Liver (tissue), 9 donors: ENCODE results near the gene KHK. TPM values are rescaled to one million over a fixed set of nuclear protein-coding genes. Genes with fewer than 3 reads are reported as not detected.
A peak's percentile ranks its signal among the peaks of the same experiment; 100 is the strongest.

Experiments used
- DNase-seq: peaks from one replicate; pipeline ENCODE4 v3.0.0-alpha.2; 2017; ENCODE audit warnings: low spot score
- H3K27ac ChIP-seq, 2 donors: one replicate each; pipeline ENCODE4 v1.7.0; 2013; ENCODE audit warnings: inconsistent platforms in 2 of 2, low read length in 2 of 2, control low read depth in 1 of 2, low read depth in 1 of 2, mild to moderate bottlenecking in 1 of 2
- H3K27me3 ChIP-seq, 4 donors: one replicate each; pipeline versions ENCODE4 v1.6.1 to v1.7.0; 2013; ENCODE audit warnings: low read length in 3 of 4, inconsistent platforms in 1 of 4, mild to moderate bottlenecking in 1 of 4, moderate library complexity in 1 of 4; ENCODE audit not compliant: control insufficient read depth in 4 of 4, insufficient read depth in 4 of 4
- H3K36me3 ChIP-seq, 4 donors: one replicate each; pipeline versions ENCODE4 v1.6.1 to v1.7.0; 2013; ENCODE audit warnings: low read length in 3 of 4, mild to moderate bottlenecking in 3 of 4, low read depth in 1 of 4, moderate library complexity in 1 of 4; ENCODE audit not compliant: control insufficient read depth in 4 of 4, insufficient read depth in 3 of 4
- H3K4me1 ChIP-seq, 4 donors: one replicate each; pipeline versions ENCODE4 v1.6.1 to v1.7.0; 2013; ENCODE audit warnings: low read length in 3 of 4, mild to moderate bottlenecking in 3 of 4, moderate library complexity in 1 of 4; ENCODE audit not compliant: control insufficient read depth in 4 of 4, insufficient read depth in 4 of 4
- H3K4me3 ChIP-seq, 3 donors: one replicate each; pipeline versions ENCODE4 v1.6.1 to v1.7.0; 2013; ENCODE audit warnings: low read length in 3 of 3, control low read depth in 1 of 3, low read depth in 1 of 3, mild to moderate bottlenecking in 1 of 3
- H3K9ac ChIP-seq, 2 donors: one replicate each; pipeline ENCODE4 v1.7.0; 2013; ENCODE audit warnings: low read length in 2 of 2, mild to moderate bottlenecking in 2 of 2, moderate library complexity in 2 of 2, control low read depth in 1 of 2, low read depth in 1 of 2
- H3K9me3 ChIP-seq, 4 donors: one replicate each; pipeline versions ENCODE4 v1.6.1 to v1.7.0; 2013; ENCODE audit warnings: low read length in 3 of 4; ENCODE audit not compliant: control insufficient read depth in 4 of 4
- EGR1 ChIP-seq, 2 donors: IDR thresholded peaks; 2 replicates each; pipeline ENCODE4 v1.6.1; 2016 to 2018; ENCODE audit warnings: antibody characterized with exemption in 2 of 2, low read depth in 2 of 2
- FOXA1 ChIP-seq: IDR thresholded peaks from 2 replicates; pipeline ENCODE4 v1.6.1; 2016; ENCODE audit warnings: antibody characterized with exemption
- FOXA2 ChIP-seq: IDR thresholded peaks from 2 replicates; pipeline ENCODE4 v1.6.1; 2016; ENCODE audit warnings: antibody characterized with exemption
- GABPA ChIP-seq, 2 donors: IDR thresholded peaks in 1 of 2; conservative IDR thresholded peaks in 1 of 2; 2 replicates each; pipeline ENCODE4 v1.6.1; 2016; ENCODE audit warnings: antibody characterized with exemption in 2 of 2, mild to moderate bottlenecking in 1 of 2, moderate library complexity in 1 of 2
- HNF4A ChIP-seq, 2 donors: conservative IDR thresholded peaks; 2 replicates each; pipeline ENCODE4 v1.6.1; 2016; ENCODE audit warnings: antibody characterized with exemption in 2 of 2, mild to moderate bottlenecking in 2 of 2
- HNF4G ChIP-seq: IDR thresholded peaks from 2 replicates; pipeline ENCODE4 v1.6.1; 2016; ENCODE audit warnings: antibody characterized with exemption
- JUND ChIP-seq, 2 donors: IDR thresholded peaks; 2 replicates each; pipeline ENCODE4 v1.6.1; 2016; ENCODE audit warnings: antibody characterized with exemption in 2 of 2
- NR2F2 ChIP-seq: IDR thresholded peaks from 2 replicates; pipeline ENCODE4 v1.6.1; 2016; ENCODE audit warnings: antibody characterized with exemption
- RAD21 ChIP-seq, 2 donors: IDR thresholded peaks; 2 replicates each; pipeline ENCODE4 v1.6.1; 2016; ENCODE audit warnings: antibody characterized with exemption in 2 of 2, mild to moderate bottlenecking in 2 of 2
- RXRA ChIP-seq, 2 donors: IDR thresholded peaks; 2 replicates each; pipeline ENCODE4 v1.6.1; 2017 to 2018; ENCODE audit warnings: antibody characterized with exemption in 2 of 2, mild to moderate bottlenecking in 1 of 2
- SP1 ChIP-seq: IDR thresholded peaks from 2 replicates; pipeline ENCODE4 v1.6.1; 2018; ENCODE audit warnings: antibody characterized with exemption, mild to moderate bottlenecking
- TAF1 ChIP-seq: conservative IDR thresholded peaks from 2 replicates; pipeline ENCODE4 v1.6.1; 2016; ENCODE audit warnings: antibody characterized with exemption, mild to moderate bottlenecking
- YY1 ChIP-seq: IDR thresholded peaks from 2 replicates; pipeline ENCODE4 v1.6.1; 2016; ENCODE audit warnings: antibody characterized with exemption, mild to moderate bottlenecking
- WGBS: extraction: QIAGEN DNeasy Blood & Tissue Kit; methylation state at CpG from one replicate; pipeline ENCODE4 v1.1.7; 2013; 5-methylcytosine and 5-hydroxymethylcytosine counted together
- polyA plus RNA-seq, 2 donors: library from polyadenylated mRNA; stranded (reverse) in 1 of 2; unstranded in 1 of 2; fragments of 200-250 nt in 1 of 2; fragments of >200 nt in 1 of 2; fragmentation: Nextera tagmentation in 1 of 2; extraction: Ambion mirVana in 1 of 2; gene quantifications; one replicate each; pipeline versions ENCODE4 v1.2.1 to v1.2.3, GENCODE V29; 2013 to 2015
- total RNA-seq, 2 donors: library from RNA; depleted of rRNA; stranded (reverse); fragments of >200 nt; gene quantifications; one replicate each; pipeline ENCODE4 v1.2.3, GENCODE V29; 2014
- TF ChIP-seq, protein P1 (sequence below): IDR thresholded peaks from 2 replicates; pipeline ENCODE4 v1.6.1; 2016; ENCODE audit warnings: antibody characterized with exemption
- TF ChIP-seq, protein P2 (sequence below): fragments of 150-350 bp; IDR thresholded peaks from 2 replicates; pipeline ENCODE4 v1.5.1; 2017; ENCODE audit warnings: improper control_type of control experiment, low read depth, low read length; ENCODE audit not compliant: missing input control
- TF ChIP-seq, protein P3 (sequence below): IDR thresholded peaks from 2 replicates; pipeline ENCODE4 v1.6.1; 2016; ENCODE audit warnings: antibody characterized with exemption, mild to moderate bottlenecking
- TF ChIP-seq, protein P4 (sequence below): IDR thresholded peaks from 2 replicates; pipeline ENCODE4 v1.6.1; 2016; ENCODE audit warnings: antibody characterized with exemption
- TF ChIP-seq, protein P5 (sequence below): IDR thresholded peaks from 2 replicates; pipeline ENCODE4 v1.6.1; 2016; ENCODE audit warnings: antibody characterized with exemption
- donor health status: healthy.
- donor health status: healthy.
- donor health status: healthy.
- donor health status: healthy.
- donor health status: healthy.

Gene KHK
- total and polyA plus RNA-seq, 4 donors: 26.1 to 462 (median 188) TPM

DNA sequence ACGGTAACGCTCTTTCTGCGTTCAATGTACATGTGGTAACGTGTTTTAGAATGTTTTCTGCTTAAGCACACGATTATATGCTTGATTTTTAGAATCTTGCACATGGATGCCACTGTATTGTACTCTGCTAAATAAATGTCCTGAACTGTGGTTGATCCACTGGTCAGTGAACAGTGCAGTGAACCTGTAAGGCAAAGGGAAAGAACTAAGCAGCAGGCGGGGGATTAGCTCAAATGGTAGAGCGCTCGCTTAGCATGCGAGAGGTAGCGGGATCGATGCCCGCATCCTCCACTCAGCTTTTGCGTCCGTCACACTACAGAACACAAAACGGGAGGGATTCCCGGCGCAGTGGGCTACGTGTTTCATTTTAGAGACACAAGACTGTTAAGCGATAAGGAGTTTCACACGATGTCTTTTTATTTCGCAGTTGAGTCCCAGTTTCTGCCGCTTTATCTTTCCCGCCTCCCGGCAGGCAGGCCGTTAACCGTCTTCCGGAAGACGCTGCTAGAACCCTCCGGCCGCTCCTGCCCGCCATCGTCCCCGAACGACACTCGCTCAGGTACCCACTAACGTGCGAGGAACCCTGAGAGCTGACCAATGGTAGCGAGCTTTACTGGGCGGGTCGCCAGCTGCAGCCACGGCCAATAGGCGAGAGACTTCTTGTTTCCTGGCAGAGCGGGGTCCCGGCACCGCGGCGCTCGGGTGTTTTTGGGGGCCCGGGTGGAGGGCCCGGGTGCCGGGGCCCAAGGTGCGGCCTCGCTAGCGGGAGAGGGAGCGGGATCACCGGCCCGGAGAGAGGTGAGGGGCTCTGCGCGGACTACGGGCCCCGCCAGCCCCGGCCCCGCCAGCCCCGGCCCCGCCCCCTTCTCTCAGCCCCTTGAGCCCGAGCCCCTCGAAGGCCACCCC is 35.3 kb upstream of the KHK start, which contains the start of gene AGBL5:
TSS of gene AGBL5 (plus strand) at position 673 of the 906 bp plus-strand sequence. CDS start 1,291 bp downstream, outside the sequence.
- Histone ChIP-seq H3K27me3 (no peaks in the 10 kb centered on the region), H3K36me3 (peaks cover 0 to 17% (median 14%) of the 10 kb centered on the region in 4 donors), H3K27ac (peak within 1 kb of the TSS; percentile 77 to 79), H3K4me3 (peak within 1 kb of the TSS; percentile 72 to 84 (median 83)), H3K9me3 (no peaks in the 10 kb centered on the region), H3K9ac (peak within 1 kb of the TSS in 1 of 2 donors; percentile 59), H3K4me1 (peaks cover 6 to 24% (median 14%) of the 10 kb centered on the region in 4 donors)
- WGBS: under 1% methylated on average over 67 of the region's 67 CpGs
- TF ChIP-seq EGR1 (IDR thresholded peaks at IDR 0.05; ENCODE audit: low read depth in 2 of 2): no peak
- TF ChIP-seq HNF4A (conservative IDR thresholded peaks at IDR 0.05): no peak
- TF ChIP-seq YY1: peak; percentile 67
- peak in 1 of 2 donors; percentile 29 for TF ChIP-seq GABPA (IDR thresholded peaks at IDR 0.05 in 1 of 2, conservative IDR thresholded peaks at IDR 0.05 in 1 of 2)
- TF ChIP-seq FOXA1: peak; percentile 5
- TF ChIP-seq RAD21 (IDR thresholded peaks at IDR 0.05): no peak
- peak; percentile 79 for TF ChIP-seq SP1
- TF ChIP-seq FOXA2: no peak
- TF ChIP-seq TAF1: no peak
- peak; percentile 11 for TF ChIP-seq NR2F2
- TF ChIP-seq, protein P1, sequence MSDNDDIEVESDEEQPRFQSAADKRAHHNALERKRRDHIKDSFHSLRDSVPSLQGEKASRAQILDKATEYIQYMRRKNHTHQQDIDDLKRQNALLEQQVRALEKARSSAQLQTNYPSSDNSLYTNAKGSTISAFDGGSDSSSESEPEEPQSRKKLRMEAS: peak; percentile 60
- TF ChIP-seq, protein P2, sequence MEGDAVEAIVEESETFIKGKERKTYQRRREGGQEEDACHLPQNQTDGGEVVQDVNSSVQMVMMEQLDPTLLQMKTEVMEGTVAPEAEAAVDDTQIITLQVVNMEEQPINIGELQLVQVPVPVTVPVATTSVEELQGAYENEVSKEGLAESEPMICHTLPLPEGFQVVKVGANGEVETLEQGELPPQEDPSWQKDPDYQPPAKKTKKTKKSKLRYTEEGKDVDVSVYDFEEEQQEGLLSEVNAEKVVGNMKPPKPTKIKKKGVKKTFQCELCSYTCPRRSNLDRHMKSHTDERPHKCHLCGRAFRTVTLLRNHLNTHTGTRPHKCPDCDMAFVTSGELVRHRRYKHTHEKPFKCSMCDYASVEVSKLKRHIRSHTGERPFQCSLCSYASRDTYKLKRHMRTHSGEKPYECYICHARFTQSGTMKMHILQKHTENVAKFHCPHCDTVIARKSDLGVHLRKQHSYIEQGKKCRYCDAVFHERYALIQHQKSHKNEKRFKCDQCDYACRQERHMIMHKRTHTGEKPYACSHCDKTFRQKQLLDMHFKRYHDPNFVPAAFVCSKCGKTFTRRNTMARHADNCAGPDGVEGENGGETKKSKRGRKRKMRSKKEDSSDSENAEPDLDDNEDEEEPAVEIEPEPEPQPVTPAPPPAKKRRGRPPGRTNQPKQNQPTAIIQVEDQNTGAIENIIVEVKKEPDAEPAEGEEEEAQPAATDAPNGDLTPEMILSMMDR: no peak
- no peak for TF ChIP-seq HNF4G
- TF ChIP-seq JUND (IDR thresholded peaks at IDR 0.05): peak in 1 of 2 donors; percentile 14
- TF ChIP-seq, protein P3, sequence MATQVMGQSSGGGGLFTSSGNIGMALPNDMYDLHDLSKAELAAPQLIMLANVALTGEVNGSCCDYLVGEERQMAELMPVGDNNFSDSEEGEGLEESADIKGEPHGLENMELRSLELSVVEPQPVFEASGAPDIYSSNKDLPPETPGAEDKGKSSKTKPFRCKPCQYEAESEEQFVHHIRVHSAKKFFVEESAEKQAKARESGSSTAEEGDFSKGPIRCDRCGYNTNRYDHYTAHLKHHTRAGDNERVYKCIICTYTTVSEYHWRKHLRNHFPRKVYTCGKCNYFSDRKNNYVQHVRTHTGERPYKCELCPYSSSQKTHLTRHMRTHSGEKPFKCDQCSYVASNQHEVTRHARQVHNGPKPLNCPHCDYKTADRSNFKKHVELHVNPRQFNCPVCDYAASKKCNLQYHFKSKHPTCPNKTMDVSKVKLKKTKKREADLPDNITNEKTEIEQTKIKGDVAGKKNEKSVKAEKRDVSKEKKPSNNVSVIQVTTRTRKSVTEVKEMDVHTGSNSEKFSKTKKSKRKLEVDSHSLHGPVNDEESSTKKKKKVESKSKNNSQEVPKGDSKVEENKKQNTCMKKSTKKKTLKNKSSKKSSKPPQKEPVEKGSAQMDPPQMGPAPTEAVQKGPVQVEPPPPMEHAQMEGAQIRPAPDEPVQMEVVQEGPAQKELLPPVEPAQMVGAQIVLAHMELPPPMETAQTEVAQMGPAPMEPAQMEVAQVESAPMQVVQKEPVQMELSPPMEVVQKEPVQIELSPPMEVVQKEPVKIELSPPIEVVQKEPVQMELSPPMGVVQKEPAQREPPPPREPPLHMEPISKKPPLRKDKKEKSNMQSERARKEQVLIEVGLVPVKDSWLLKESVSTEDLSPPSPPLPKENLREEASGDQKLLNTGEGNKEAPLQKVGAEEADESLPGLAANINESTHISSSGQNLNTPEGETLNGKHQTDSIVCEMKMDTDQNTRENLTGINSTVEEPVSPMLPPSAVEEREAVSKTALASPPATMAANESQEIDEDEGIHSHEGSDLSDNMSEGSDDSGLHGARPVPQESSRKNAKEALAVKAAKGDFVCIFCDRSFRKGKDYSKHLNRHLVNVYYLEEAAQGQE: no peak
- TF ChIP-seq RXRA (IDR thresholded peaks at IDR 0.05): peak; percentile 58
- TF ChIP-seq, protein P4, sequence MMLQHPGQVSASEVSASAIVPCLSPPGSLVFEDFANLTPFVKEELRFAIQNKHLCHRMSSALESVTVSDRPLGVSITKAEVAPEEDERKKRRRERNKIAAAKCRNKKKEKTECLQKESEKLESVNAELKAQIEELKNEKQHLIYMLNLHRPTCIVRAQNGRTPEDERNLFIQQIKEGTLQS: peak; percentile 99
- TF ChIP-seq, protein P5, sequence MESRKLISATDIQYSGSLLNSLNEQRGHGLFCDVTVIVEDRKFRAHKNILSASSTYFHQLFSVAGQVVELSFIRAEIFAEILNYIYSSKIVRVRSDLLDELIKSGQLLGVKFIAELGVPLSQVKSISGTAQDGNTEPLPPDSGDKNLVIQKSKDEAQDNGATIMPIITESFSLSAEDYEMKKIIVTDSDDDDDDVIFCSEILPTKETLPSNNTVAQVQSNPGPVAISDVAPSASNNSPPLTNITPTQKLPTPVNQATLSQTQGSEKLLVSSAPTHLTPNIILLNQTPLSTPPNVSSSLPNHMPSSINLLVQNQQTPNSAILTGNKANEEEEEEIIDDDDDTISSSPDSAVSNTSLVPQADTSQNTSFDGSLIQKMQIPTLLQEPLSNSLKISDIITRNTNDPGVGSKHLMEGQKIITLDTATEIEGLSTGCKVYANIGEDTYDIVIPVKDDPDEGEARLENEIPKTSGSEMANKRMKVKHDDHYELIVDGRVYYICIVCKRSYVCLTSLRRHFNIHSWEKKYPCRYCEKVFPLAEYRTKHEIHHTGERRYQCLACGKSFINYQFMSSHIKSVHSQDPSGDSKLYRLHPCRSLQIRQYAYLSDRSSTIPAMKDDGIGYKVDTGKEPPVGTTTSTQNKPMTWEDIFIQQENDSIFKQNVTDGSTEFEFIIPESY: peak; percentile 36
- peak; percentile 97 for DNase-seq
